Ectodermal cell (in vitro differentiated cells): Measurements from ENCODE around the gene A1BG.
A peak's percentile ranks its signal among the peaks of the same experiment; 100 is the strongest.
"Not testable (repeated sequence)": the region's sequence is repeated elsewhere in the genome, so short reads cannot be mapped to it uniquely, and the experiment has no call there.

ENCODE experiments used
- H3K27ac ChIP-seq: 2 replicates; pipeline ENCODE4 v1.7.0; 2013; ENCODE audit warnings: mild to moderate bottlenecking, low read depth, low read length; ENCODE audit not compliant: insufficient read depth, poor library complexity, severe bottlenecking
- H3K27me3 ChIP-seq: 2 replicates; pipeline ENCODE4 v1.7.0; 2013; ENCODE audit warnings: mild to moderate bottlenecking, low read length; ENCODE audit not compliant: insufficient read depth, control insufficient read depth, poor library complexity, severe bottlenecking
- H3K36me3 ChIP-seq: one replicate; pipeline ENCODE4 v1.7.0; 2013; ENCODE audit warnings: low read length; ENCODE audit not compliant: control insufficient read depth, insufficient read depth
- H3K4me1 ChIP-seq: one replicate; pipeline ENCODE4 v1.7.0; 2013; ENCODE audit warnings: low read length; ENCODE audit not compliant: control insufficient read depth, insufficient read depth
- H3K4me3 ChIP-seq: 2 replicates; pipeline ENCODE4 v1.7.0; 2013; ENCODE audit warnings: low read depth, low read length, control low read depth; ENCODE audit not compliant: insufficient read depth
- H3K9me3 ChIP-seq: 2 replicates; pipeline ENCODE4 v1.7.0; 2013; ENCODE audit warnings: mild to moderate bottlenecking, low read length, moderate library complexity; ENCODE audit not compliant: control insufficient read depth
- WGBS, 2 experiments: methylation state at CpG; one replicate each; pipeline ENCODE4 v1.1.7; 2013; ENCODE audit warnings: missing lambda C conversion rate in 2 of 2; 5-methylcytosine and 5-hydroxymethylcytosine counted together

A1BG gene

DNA sequence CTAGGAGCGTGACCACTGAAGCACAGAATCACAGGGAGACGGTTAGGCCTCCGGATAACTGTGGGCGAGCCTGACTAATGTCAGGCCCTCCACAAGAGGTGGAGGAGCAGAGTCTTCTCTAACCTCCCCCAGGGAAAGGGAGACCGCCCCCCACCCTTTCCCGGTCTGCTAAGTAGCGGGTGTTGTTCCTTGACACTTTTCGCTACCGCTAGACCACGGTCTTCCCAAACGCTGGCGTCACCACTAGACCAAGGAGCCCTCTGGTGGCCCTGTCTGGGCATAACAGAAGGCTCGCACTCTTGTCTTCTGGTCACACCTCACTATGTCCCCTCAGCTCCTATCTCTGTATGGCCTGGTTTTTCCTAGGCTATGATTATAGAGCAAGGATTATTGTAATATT lies 42.6 kb downstream of the A1BG start:
- not testable (repeated sequence) for H3K27ac ChIP-seq, H3K27me3 ChIP-seq, H3K9me3 ChIP-seq, H3K4me3 ChIP-seq, H3K4me1 ChIP-seq
- WGBS, 2 experiments, result 47 to 51% methylated on average over 12 of the region's 13 CpGs
- H3K36me3 ChIP-seq, result peaks cover 34% of the 10 kb centered on the region

DNA sequence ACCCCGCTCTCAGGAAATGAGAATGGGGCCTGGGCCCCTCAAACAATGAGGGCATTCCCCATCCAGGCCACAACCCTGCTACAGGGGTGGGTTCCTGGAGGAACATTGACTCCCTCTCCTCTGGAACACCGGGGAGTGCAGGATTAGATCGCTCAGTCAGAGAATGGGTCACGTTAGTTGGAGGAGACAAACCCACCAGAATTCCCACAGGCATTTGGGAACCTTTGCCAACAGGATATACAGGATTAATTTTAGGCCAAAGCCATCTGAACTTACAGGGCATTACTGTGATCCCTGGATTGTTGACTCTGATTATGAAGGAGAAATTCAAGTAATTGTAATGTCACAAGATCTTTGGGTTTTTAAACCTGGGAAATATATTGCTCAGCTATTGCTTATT lies 45.6 kb downstream of the A1BG start:
- Histone ChIP-seq H3K4me1 (peaks cover 7% of the 10 kb centered on the region), H3K36me3 (peaks cover 14% of the 10 kb centered on the region), H3K9me3 (no peaks in the 10 kb centered on the region), H3K27ac (no peak overlapping the region), H3K27me3 (no peaks in the 10 kb centered on the region), H3K4me3 (no peak overlapping the region)
- 93 to 98% methylated on average over 4 of the region's 4 CpGs for WGBS, 2 experiments

DNA sequence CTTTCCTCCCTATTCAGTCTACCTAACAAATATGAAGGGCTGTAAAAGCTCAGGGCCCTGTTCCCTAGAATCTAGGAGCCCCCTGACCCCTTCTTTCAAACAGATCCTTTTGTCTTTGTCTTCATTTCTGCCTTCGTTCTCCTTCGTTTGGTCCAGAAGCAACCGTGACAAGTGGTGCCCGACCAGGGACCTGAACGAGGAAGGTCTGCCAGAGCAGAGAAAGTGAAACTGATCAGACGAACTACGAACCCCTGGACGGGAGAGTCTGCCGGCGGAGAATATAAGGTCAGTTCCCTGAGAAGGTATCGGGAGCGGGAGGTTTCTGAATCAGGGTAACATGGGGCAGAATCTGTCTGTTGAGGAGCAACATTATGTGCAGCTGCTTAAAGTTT lies 47.4 kb downstream of the A1BG start:
- Histone ChIP-seq H3K4me1 (peaks cover 7% of the 10 kb centered on the region), H3K27ac (no peak overlapping the region), H3K27me3 (no peaks in the 10 kb centered on the region), H3K9me3 (no peaks in the 10 kb centered on the region), H3K4me3 (peak overlapping the region; percentile 80), H3K36me3 (peaks cover 6% of the 10 kb centered on the region)
- WGBS, 2 experiments, result 76 to 80% methylated on average over 12 of the region's 12 CpGs

DNA sequence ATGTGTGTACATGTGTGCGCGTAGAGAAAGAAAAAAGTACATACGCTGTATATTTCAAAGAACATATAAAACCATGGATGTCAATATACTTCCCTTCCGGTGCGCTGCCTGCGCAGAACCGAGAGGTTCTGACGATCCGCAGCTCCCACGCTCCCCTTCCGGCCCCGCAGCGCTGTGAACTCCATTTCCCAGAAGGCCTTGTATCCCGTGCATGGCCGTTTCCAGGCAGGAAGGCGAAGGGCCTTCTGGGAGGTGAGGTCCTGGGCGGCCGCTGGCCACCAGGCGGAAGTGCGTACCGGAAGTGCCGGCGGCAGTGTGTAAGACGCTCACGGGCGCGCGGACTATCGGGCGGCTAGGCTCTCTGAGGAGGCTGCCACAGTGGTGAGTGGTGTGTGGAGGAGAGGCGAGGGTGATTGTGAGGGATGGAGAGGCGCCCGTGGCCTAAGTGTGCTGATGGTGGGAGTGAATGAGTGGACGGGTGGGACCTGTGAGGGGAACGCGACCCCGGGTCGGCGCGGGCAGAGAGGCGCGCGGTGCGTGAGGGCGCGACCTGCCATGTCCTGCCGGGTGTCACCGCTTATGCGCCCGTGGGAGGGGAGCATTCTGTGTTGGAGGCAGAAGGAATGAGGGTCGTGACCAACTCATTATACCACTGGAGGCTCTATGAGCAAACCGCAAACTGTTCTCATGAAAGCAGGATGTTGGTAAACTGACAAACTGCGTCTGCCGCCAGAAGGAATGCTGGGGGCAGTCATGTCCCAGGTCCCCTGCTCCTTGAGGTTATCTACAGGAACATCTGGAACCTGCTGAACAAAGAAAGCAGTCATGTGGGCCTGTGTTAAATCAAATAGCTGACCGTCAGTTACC lies 48.0 kb downstream of the A1BG start, which contains the start of gene ERVK3-1:
Gene ERVK3-1 (plus strand): TSS at position 313 of the 867 bp plus-strand sequence. CDS start 6,792 bp downstream, outside the sequence.
- H3K27me3 ChIP-seq, result no peaks in the 10 kb centered on the region
- peaks cover 9% of the 10 kb centered on the region for H3K36me3 ChIP-seq
- H3K9me3 ChIP-seq, result no peaks in the 10 kb centered on the region
- peak within 1 kb of the TSS; percentile 80 for H3K4me3 ChIP-seq
- H3K27ac ChIP-seq, result peak within 1 kb of the TSS; percentile 27
- WGBS, 2 experiments, result 1% methylated on average over 53 of the region's 55 CpGs
- H3K4me1 ChIP-seq, result peaks cover 7% of the 10 kb centered on the region

- no peaks in the 10 kb centered on the region for H3K9me3 ChIP-seq
These were observed 48.6 kb downstream of the A1BG start for GRCh38 chr19:58304748-58305064.

GRCh38 chr19:58304255-58304654 lies 49.0 kb downstream of the A1BG start:
- H3K36me3 ChIP-seq, result peaks cover 10% of the 10 kb centered on the region
- no peaks in the 10 kb centered on the region for H3K27me3 ChIP-seq
- 89% methylated on average over 7 of the region's 7 CpGs for WGBS, 2 experiments
- H3K4me1 ChIP-seq, result peaks cover 7% of the 10 kb centered on the region
- no peak overlapping the region for H3K27ac ChIP-seq
- no peaks in the 10 kb centered on the region for H3K9me3 ChIP-seq
- no peak overlapping the region for H3K4me3 ChIP-seq

More at GRCh38 chr19:58304748-58305064, 48.6 kb downstream of the A1BG start:
- 29 to 40% methylated on average over 6 of the region's 7 CpGs for WGBS, 2 experiments
- Histone ChIP-seq H3K36me3 (peaks cover 11% of the 10 kb centered on the region), H3K4me1 (peaks cover 7% of the 10 kb centered on the region), H3K27ac (peak overlapping the region; percentile 27), H3K4me3 (peak overlapping the region; percentile 80), H3K27me3 (no peaks in the 10 kb centered on the region)

- no peak overlapping the region for H3K4me3 ChIP-seq
- H3K9me3 ChIP-seq, result no peaks in the 10 kb centered on the region
- H3K27me3 ChIP-seq, result no peaks in the 10 kb centered on the region
- no peaks in the 10 kb centered on the region for H3K4me1 ChIP-seq
- H3K36me3 ChIP-seq, result peaks cover 21% of the 10 kb centered on the region
- H3K27ac ChIP-seq, result no peak overlapping the region
- WGBS, 2 experiments, result 91 to 95% methylated on average over 7 of the region's 7 CpGs
These were observed 52.7 kb downstream of the A1BG start for GRCh38 chr19:58300620-58301019.

DNA sequence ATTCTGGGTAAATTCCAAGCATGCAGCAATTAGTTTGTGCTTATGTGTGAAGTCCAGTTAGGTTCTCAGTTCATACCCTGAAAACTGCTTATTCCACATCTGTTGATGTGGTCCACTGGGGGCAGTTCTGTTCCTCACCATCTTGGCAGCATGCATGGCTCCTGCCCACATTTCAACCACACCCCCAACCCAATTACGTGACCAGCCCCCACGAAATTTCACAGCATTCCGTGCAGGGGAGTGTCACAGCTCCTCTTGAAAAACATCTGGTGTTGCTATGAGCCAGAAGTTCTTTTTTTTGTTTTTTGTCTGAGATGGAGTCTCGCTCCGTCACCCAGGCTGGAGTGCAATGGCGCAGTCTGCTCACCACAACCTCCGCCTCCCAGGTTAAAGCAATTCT lies 57.2 kb downstream of the A1BG start:
- H3K27ac ChIP-seq, result no peak overlapping the region
- no peaks in the 10 kb centered on the region for H3K27me3 ChIP-seq
- WGBS, 2 experiments, result 96 to 98% methylated on average over 7 of the region's 7 CpGs
- H3K36me3 ChIP-seq, result peaks cover 57% of the 10 kb centered on the region
- H3K4me3 ChIP-seq, result no peak overlapping the region
- no peaks in the 10 kb centered on the region for H3K9me3 ChIP-seq
- H3K4me1 ChIP-seq, result no peaks in the 10 kb centered on the region
